CD4-positive, alpha-beta T cell treated with Interleukin-4 for 4 hours (primary cell): ENCODE measurements around the gene CCL2.

Experiments
- DNase-seq: peaks from one replicate; pipeline ENCODE4 v3.0.0-alpha.2; 2020

Gene CCL2

DNA sequence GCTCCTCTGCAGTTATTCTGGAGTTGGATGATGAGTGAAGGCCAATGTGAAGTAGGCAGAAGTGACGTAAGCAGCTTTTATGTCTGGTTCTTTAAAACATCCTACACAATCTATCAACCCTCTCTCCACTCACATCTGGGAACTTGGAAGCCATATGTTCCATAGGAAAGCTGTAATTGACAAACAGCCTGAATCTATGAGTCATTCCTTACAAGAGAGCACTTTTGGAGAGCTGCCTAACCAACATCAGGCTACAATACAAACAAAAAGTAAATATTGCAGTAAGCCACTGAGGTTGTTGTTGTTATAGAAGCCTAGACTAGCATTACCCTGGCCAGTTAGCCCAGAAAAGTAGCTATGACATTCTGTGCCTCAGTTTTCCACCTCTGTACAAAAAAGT lies 20.8 kb downstream of the CCL2 start:
- no peak for DNase-seq

DNA sequence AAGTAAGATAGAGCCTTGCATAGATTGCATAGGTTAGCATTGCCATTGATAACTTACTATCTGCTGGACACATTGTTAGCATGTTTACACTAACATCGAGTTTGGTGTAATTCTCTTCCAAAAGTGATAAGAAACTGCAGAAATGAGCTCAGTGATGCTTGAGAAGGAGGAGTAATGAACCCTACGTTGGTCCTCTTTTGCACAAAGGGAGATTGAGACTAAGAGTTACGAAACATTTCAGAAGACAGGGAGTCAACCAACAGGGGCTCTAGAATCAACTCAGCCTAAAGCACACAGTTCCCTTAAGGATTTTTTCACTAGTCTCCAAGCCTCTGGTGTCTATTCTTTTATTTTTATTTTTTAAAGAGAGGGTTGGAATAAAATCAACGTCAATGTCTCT lies 21.7 kb downstream of the CCL2 start:
- no peak for DNase-seq

DNA sequence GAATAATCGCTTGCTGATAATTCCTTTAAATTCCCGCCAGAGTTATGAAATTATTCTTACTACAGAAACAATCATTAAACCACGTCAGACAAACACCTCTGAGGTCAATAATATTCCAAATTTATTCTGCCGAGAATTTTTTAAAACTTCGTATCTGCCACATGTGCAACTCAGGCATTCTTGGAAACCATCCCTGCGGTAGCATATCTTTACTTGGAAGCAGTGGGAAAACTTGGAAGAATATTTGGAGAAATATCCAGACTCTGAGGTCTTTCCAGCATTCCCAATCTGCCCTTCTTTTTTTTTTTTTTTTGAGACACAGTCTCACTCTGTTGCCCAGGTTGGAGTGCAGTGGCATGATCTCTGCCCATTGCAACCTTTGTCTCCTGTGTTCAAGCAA lies 28.5 kb downstream of the CCL2 start:
- no peak for DNase-seq

GRCh38 chr17:34285286-34285792 lies 30.3 kb downstream of the CCL2 start, which contains the start of gene CCL11:
CCL11 (plus strand) TSS chr17:34285742; CDS start chr17:34285809, 67 bp downstream.
- DNase-seq = no peak

DNA sequence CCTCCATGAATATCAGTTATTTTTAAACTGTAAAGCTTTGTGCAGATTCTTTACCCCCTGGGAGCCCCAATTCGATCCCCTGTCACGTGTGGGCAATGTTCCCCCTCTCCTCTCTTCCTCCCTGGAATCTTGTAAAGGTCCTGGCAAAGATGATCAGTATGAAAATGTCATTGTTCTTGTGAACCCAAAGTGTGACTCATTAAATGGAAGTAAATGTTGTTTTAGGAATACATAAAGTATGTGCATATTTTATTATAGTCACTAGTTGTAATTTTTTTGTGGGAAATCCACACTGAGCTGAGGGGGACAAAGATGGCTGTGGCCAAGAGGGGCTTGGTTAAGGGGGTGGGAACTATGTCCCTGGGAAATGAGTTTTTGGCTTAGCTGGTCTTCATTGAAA lies 32.8 kb downstream of the CCL2 start:
- no peak for DNase-seq

DNA sequence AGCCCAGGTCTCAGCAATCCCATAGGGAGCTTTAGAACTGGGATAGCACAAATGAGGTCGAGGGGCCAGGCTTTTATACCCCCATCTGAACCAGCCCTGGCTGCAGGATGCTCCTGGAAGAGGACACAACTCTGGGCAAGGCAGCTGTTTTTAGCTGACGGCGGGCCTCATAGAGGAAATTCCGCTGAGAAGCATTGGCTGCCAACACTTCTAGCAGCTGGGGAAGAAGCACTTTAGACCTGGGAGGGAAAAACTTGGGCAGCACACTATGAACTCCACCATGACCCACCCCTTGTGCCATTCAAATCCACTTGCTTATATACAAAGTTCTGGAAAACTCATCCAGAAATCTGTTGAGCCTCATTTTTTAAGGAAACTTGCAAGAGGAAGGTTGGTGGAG lies 35.5 kb downstream of the CCL2 start:
- no peak for DNase-seq

GRCh38 chr17:34291721-34292348 lies 36.8 kb downstream of the CCL2 start:
- no peak for DNase-seq

- no peak for DNase-seq
These were observed 43.9 kb downstream of the CCL2 start for GRCh38 chr17:34299027-34299426.

GRCh38 chr17:34299956-34300577 lies 45.0 kb downstream of the CCL2 start:
- no peak for DNase-seq

DNA sequence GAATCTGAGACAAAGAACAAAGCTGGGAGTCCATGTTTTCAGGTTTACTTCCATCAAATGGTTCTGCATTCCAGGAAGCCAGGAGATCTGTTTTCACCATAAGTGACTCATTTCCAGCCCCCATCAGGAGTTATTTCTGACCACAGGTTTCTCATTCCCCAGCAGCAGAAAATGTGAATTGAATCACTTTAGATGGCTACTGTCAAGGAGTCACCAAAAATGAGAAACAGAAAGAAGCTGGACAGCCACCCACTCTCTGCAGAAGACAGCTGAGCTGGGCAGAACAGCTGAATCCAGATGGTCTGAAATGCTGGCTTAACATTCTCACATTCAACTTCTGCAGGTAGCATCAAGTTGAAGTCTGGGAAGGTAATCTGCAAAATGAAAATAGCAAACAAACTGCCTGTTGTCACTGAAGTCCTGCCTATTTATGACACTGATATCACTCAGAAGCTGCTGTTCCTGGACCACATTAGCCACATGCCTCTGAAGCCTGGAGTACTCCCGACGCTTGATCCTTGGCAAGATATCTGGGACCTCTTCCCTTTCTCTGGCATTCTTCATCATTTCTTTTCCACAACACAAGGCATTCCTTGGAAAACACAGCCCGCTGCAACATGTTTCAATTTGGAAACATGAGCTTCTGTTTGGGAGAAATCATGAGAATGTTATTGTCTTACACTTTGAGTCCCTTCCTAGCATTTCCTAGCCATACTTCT lies 45.7 kb downstream of the CCL2 start:
- no peak for DNase-seq

GRCh38 chr17:34301986-34302385 lies 46.9 kb downstream of the CCL2 start:
- DNase-seq = no peak

GRCh38 chr17:34302636-34303035 lies 47.6 kb downstream of the CCL2 start:
- DNase-seq = no peak

- no peak for DNase-seq
These were observed 48.5 kb downstream of the CCL2 start for GRCh38 chr17:34303606-34304005.

DNA sequence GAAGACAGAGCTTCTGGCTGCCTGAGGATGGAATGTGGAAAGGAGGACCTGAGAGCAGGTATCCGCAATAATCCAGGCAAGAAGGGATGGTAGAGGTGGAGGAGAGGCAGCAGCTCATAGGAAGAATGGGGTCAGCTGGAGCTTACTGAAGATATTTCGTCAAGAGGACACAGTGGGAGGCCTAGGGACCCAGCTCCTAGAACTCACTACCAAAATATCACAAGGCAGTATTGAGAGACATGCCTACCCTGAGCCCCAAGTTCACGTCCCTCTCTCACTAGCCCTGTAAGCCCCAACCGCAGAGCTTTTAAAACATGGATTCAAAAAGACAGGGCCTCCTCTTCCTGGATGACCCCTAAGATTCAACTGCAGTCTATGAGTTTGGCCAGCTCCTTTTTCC lies 50.0 kb downstream of the CCL2 start:
- DNase-seq = no peak

GRCh38 chr17:34305606-34306005 lies 50.5 kb downstream of the CCL2 start:
- DNase-seq = no peak

- DNase-seq = no peak
These were observed 51.4 kb downstream of the CCL2 start for GRCh38 chr17:34306466-34306865.
